ENCODE results near the gene HNRNPC. TPM values are rescaled to one million over a fixed set of nuclear protein-coding genes. Genes with fewer than 3 reads are reported as not detected.

HNRNPC gene
- total and polyA plus RNA-seq, 10 of the 15 experiments (the other 5 are each of a cell fraction or from before 2014, with no cell fraction given) = 679 to 1,492 (median 1,262) TPM

- Histone ChIP-seq H3K27me3 (replicated peaks in 1 of 2; ENCODE audit: control insufficient read depth in 2 of 2, insufficient read depth in 2 of 2, low read length in 1 of 2) (no peaks in the 10 kb centered on the region), H3K4me3 (no peak overlapping the region), H3K4me2 (ENCODE audit: control insufficient read depth, insufficient read depth) (no peak overlapping the region), H3K79me2 (ENCODE audit: control insufficient read depth, insufficient read depth, low read length) (no peaks in the 10 kb centered on the region), H3K36me3 (ENCODE audit: control insufficient read depth in 2 of 2, insufficient read depth in 2 of 2, low read length in 1 of 2) (no peaks in the 10 kb centered on the region), H4K20me1 (ENCODE audit: control insufficient read depth, insufficient read depth) (no peaks in the 10 kb centered on the region), H2AFZ (ENCODE audit: control insufficient read depth, low read depth, low read length) (no peak overlapping the region), H3K27ac (ENCODE audit: control insufficient read depth, insufficient read depth) (no peak overlapping the region), H3K4me1 (ENCODE audit: control insufficient read depth, insufficient read depth, low read length) (peaks cover 4% of the 10 kb centered on the region; the same call in 1 of the 2 replicates), H3K9ac (ENCODE audit: control insufficient read depth, insufficient read depth, low read length) (no peak overlapping the region), H3K9me3 (replicated peaks; ENCODE audit: control insufficient read depth, insufficient read depth, low read length) (no peaks in the 10 kb centered on the region)
- FAIRE-seq (no peak), ATAC-seq (no peak), DNase-seq (ENCODE audit: low read depth, low spot score) (no peak)
- in situ Hi-C loops (cut with MboI) = no loop called here
- ChIA-PET RAD21 (ENCODE audit: unreplicated experiment) (no interaction called here), SMC1A (ENCODE audit: uncharacterized antibody, unreplicated experiment) (no interaction called here), CTCF (no interaction called here), POLR2A (no interaction called here)
- TF ChIP-seq SREBF1 (IDR thresholded peaks at IDR 0.05; ENCODE audit: low read length) = no peak
- TF ChIP-seq EZH2 (IDR thresholded peaks at IDR 0.05; ENCODE audit: borderline replicate concordance, control insufficient read depth, low read depth, low read length) = no peak
- TF ChIP-seq IRF4 (IDR thresholded peaks at IDR 0.05; ENCODE audit: low read depth, low read length) = no peak
- TF ChIP-seq JUNB (IDR thresholded peaks at IDR 0.05) = no peak
- no peak for TF ChIP-seq FOS (IDR thresholded peaks at IDR 0.05; ENCODE audit: borderline replicate concordance, extremely low read depth, insufficient read length)
- no peak for TF ChIP-seq FOXK2 (IDR thresholded peaks at IDR 0.05)
- TF ChIP-seq SUPT20H (IDR thresholded peaks at IDR 0.05; ENCODE audit: borderline replicate concordance, control insufficient read depth, low read depth, low read length) = no peak
- no peak for TF ChIP-seq SRF (IDR thresholded peaks at IDR 0.05; ENCODE audit: low read depth in 2 of 2, low read length in 2 of 2)
- no peak for TF ChIP-seq GATAD2B (conservative IDR thresholded peaks at IDR 0.05; ENCODE audit: low read depth)
- no peak for TF ChIP-seq FOXM1 (IDR thresholded peaks at IDR 0.05; ENCODE audit: low read depth, low read length)
- TF ChIP-seq POLR2A (IDR thresholded peaks at IDR 0.05; ENCODE audit: low read depth, low read length) = no peak
- TF ChIP-seq NFYA (IDR thresholded peaks at IDR 0.05; ENCODE audit: borderline replicate concordance, low read depth, low read length) = no peak
- TF ChIP-seq KAT2A (conservative IDR thresholded peaks at IDR 0.05; ENCODE audit: control insufficient read depth, low read depth, low read length) = no peak
- no peak for TF ChIP-seq MAX (IDR thresholded peaks at IDR 0.05; ENCODE audit: low read depth, low read length)
- TF ChIP-seq HDGF (IDR thresholded peaks at IDR 0.05) = no peak
- no peak for TF ChIP-seq EGR1 (IDR thresholded peaks at IDR 0.05; ENCODE audit: borderline replicate concordance in 1 of 2, low read depth in 2 of 2, low read length in 2 of 2)
- no peak for TF ChIP-seq SMARCA5 (IDR thresholded peaks at IDR 0.05)
- TF ChIP-seq MTA3 (IDR thresholded peaks at IDR 0.05; ENCODE audit: borderline replicate concordance, low read length) = no peak
- no peak for TF ChIP-seq IRF3 (IDR thresholded peaks at IDR 0.05)
- TF ChIP-seq SMAD5 (IDR thresholded peaks at IDR 0.05; ENCODE audit: low read depth) = no peak
- intact Hi-C loops (cut with micrococcal nuclease; ENCODE audit: unreplicated experiment) = no loop called here
- BruUV-seq (replicated peaks) = no TSS peak
Observed at GRCh38 chr14:21194597-21194996, 74.6 kb downstream of the HNRNPC start.

Measured in GM12878 (cell line).